SK-MEL-5 (cell line): ENCODE measurements around the gene FAM83G. TPM values are rescaled to one million over a fixed set of nuclear protein-coding genes. Genes with fewer than 3 reads are reported as not detected.
A peak's percentile ranks its signal among the peaks of the same experiment; 100 is the strongest.
"Not testable (repeated sequence)": the region's sequence is repeated elsewhere in the genome, so short reads cannot be mapped to it uniquely, and the experiment has no call there.

ENCODE experiments used
- DNase-seq: peaks from one replicate; pipeline ENCODE4 v3.0.0-alpha.2; 2016; ENCODE audit warnings: low read depth, low spot score
- in situ Hi-C: cut with HindIII; loops from 2 replicates; pipeline ENCODE4 v1.10.0; 2016; ENCODE audit warnings: low sequenced_read_pairs, high pct_unique_total_duplicates, low pct_unique_long_range_greater_than_20kb
- total RNA-seq: library from RNA; depleted of rRNA; stranded (reverse); fragments of >200 nt; shearing (Covaris generic); gene quantifications from 2 replicates; pipeline ENCODE4 v1.2.3, GENCODE V29; 2014

The FAM83G gene
- total RNA-seq, 1 experiment from 2014 or later, result 0.61 TPM

- in situ Hi-C loops, result no loop called here
- DNase-seq, result no peak
These were observed 41.2 kb downstream of the FAM83G start for GRCh38 chr17:18963126-18964017.

GRCh38 chr17:18962494-18962815, 42.1 kb downstream of the FAM83G start:
- in situ Hi-C loops, result no loop called here
- no peak for DNase-seq

- DNase-seq, result no peak
- in situ Hi-C loops, result no loop called here
These were observed 42.7 kb downstream of the FAM83G start for GRCh38 chr17:18961634-18962493.

GRCh38 chr17:18960803-18961511, 43.6 kb downstream of the FAM83G start:
- peak; percentile 75 for DNase-seq
- in situ Hi-C loops, result no loop called here

GRCh38 chr17:18960241-18960665, 44.3 kb downstream of the FAM83G start:
- in situ Hi-C loops, result no loop called here
- DNase-seq, result no peak

GRCh38 chr17:18959845-18960240, 44.7 kb downstream of the FAM83G start:
- in situ Hi-C loops, result no loop called here
- no peak for DNase-seq

- no peak for DNase-seq
- in situ Hi-C loops, result no loop called here
These were observed 45.3 kb downstream of the FAM83G start for GRCh38 chr17:18959071-18959844.

- in situ Hi-C loops, result no loop called here
- no peak for DNase-seq
These were observed 46.0 kb downstream of the FAM83G start for GRCh38 chr17:18958611-18959010.

- no peak for DNase-seq
- in situ Hi-C loops, result no loop called here
These were observed 46.7 kb downstream of the FAM83G start for GRCh38 chr17:18957831-18958230.

GRCh38 chr17:18956581-18956980, 48.0 kb downstream of the FAM83G start:
- no peak for DNase-seq
- in situ Hi-C loops, result no loop called here

- in situ Hi-C loops, DNase-seq: not testable (repeated sequence)
These were observed 48.5 kb downstream of the FAM83G start for GRCh38 chr17:18956021-18956420.

GRCh38 chr17:18955009-18955408, 49.6 kb downstream of the FAM83G start:
- no peak for DNase-seq
- in situ Hi-C loops, result no loop called here

- DNase-seq, result no peak
- in situ Hi-C loops, result no loop called here
These were observed 50.2 kb downstream of the FAM83G start for GRCh38 chr17:18954321-18954720.

GRCh38 chr17:18953231-18953728, 51.3 kb downstream of the FAM83G start:
- in situ Hi-C loops, result no loop called here
- no peak for DNase-seq

GRCh38 chr17:18951941-18952842, 52.4 kb downstream of the FAM83G start, which contains the start of gene SLC5A10:
TSS of gene SLC5A10 (plus strand) at chr17:18952165. CDS start at chr17:18952206, 41 bp downstream.
- peak; percentile 25 for DNase-seq
- in situ Hi-C loops, result no loop called here
